ENCODE measurements around the gene LIF. TPM values are rescaled to one million over a fixed set of nuclear protein-coding genes. Genes with fewer than 3 reads are reported as not detected.

LIF gene
- total RNA-seq, 1 experiment from 2014 or later: 75.4 TPM

DNA sequence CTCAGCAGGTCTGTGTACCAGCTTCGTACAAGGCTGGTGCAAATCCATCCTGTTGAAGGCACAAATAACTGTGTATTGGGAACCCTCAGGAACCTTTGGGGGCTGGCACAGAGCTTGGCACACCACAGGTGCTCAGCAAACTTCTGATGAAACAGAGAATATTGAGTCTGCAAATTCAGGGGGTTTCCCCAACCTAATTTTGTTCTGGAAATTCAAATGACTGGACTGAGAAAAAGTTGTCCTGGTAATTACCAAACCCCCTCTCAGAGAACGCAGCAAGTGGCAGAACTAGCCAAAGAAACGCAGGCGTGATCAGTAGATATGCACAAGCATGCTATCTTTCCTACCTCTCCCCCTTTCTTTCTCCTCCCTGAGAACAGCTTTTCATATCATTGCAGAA is 47.6 kb downstream of the LIF start (continued):
- TF ChIP-seq, protein P1, sequence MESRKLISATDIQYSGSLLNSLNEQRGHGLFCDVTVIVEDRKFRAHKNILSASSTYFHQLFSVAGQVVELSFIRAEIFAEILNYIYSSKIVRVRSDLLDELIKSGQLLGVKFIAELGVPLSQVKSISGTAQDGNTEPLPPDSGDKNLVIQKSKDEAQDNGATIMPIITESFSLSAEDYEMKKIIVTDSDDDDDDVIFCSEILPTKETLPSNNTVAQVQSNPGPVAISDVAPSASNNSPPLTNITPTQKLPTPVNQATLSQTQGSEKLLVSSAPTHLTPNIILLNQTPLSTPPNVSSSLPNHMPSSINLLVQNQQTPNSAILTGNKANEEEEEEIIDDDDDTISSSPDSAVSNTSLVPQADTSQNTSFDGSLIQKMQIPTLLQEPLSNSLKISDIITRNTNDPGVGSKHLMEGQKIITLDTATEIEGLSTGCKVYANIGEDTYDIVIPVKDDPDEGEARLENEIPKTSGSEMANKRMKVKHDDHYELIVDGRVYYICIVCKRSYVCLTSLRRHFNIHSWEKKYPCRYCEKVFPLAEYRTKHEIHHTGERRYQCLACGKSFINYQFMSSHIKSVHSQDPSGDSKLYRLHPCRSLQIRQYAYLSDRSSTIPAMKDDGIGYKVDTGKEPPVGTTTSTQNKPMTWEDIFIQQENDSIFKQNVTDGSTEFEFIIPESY (IDR thresholded peaks at IDR 0.05; ENCODE audit: extremely low read depth, insufficient replicate concordance, low read length): no peak
- no peak for TF ChIP-seq SIN3A (IDR thresholded peaks at IDR 0.05; ENCODE audit: low read depth)
- TF ChIP-seq, protein P2, sequence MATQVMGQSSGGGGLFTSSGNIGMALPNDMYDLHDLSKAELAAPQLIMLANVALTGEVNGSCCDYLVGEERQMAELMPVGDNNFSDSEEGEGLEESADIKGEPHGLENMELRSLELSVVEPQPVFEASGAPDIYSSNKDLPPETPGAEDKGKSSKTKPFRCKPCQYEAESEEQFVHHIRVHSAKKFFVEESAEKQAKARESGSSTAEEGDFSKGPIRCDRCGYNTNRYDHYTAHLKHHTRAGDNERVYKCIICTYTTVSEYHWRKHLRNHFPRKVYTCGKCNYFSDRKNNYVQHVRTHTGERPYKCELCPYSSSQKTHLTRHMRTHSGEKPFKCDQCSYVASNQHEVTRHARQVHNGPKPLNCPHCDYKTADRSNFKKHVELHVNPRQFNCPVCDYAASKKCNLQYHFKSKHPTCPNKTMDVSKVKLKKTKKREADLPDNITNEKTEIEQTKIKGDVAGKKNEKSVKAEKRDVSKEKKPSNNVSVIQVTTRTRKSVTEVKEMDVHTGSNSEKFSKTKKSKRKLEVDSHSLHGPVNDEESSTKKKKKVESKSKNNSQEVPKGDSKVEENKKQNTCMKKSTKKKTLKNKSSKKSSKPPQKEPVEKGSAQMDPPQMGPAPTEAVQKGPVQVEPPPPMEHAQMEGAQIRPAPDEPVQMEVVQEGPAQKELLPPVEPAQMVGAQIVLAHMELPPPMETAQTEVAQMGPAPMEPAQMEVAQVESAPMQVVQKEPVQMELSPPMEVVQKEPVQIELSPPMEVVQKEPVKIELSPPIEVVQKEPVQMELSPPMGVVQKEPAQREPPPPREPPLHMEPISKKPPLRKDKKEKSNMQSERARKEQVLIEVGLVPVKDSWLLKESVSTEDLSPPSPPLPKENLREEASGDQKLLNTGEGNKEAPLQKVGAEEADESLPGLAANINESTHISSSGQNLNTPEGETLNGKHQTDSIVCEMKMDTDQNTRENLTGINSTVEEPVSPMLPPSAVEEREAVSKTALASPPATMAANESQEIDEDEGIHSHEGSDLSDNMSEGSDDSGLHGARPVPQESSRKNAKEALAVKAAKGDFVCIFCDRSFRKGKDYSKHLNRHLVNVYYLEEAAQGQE (IDR thresholded peaks at IDR 0.05; ENCODE audit: low read depth): no peak
- no peak for TF ChIP-seq YY1 (IDR thresholded peaks at IDR 0.05; ENCODE audit: extremely low read depth, insufficient replicate concordance, low read depth, low read length)

DNA sequence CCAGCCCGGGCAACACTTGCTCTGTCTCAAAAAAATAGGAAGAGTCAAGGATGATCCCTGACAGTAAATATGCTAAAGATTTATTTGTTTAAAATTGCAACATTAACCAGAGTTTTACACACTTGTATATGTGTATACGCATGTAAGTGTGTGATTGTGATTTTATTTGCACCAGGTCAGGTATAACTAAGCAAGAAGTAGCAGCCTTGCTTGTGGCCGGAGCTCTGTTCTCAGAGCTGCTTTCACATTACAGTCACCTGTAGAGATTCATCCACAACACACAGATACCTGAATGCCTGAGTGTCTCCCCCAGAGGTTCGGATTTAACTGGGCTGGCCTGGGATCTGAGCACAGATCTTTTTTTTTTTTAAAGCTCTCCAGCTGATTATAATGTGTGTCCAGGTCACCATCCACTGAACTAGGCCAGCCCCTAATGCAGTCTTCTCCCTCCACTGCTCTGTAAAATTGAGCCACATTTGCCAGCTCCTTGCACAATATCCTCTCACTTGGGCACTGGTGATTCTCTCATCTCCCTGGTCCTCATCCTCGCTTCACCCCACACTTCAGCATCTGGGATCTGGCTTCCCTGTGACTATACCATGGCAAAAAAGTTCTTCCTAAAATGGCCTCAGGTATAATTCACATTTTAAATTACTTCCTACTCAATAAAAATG is 48.3 kb downstream of the LIF start:
- DNase-seq (ENCODE audit: low read depth, low spot score) (no peak), ATAC-seq (no peak)
- peak overlapping the region; percentile 13; the same call in 1 of the 2 replicates for H3K9ac ChIP-seq (ENCODE audit: low read length)
- H2AFZ ChIP-seq (ENCODE audit: low read depth, low read length, poor library complexity, severe bottlenecking): no peak overlapping the region
- no peaks in the 10 kb centered on the region for H3K27me3 ChIP-seq (ENCODE audit: insufficient read depth, low read length)
- peaks cover 0 to 7% of the 10 kb centered on the region in 2 experiments; a peak in 1 of 4 replicates for H3K36me3 ChIP-seq (ENCODE audit: control insufficient read depth in 1 of 2, insufficient read depth in 2 of 2, low read length in 2 of 2)
- ChIA-PET RAD21 (ENCODE audit: low non-redundant PET in 1 of 2, low total read pairs in 2 of 2, uncharacterized antibody in 2 of 2, unreplicated experiment in 2 of 2) (no interaction called here), CTCF (no interaction called here), POLR2A (interaction anchor here (0.8 to 4.6 kb wide), 5 partner anchors 7 to 41 kb away, joined by 3 to 43 read pairs (median 6); no protein-coding TSS in a partner anchor)
- no peak overlapping the region for H3K4me2 ChIP-seq (ENCODE audit: low read length)
- H3K27ac ChIP-seq (ENCODE audit: low read depth, low read length): no peak overlapping the region
- BruUV-seq (replicated peaks): no TSS peak
- no peaks in the 10 kb centered on the region for H4K20me1 ChIP-seq (ENCODE audit: insufficient read depth)
- peaks cover 25 to 73% of the 10 kb centered on the region in 2 experiments for H3K4me1 ChIP-seq (ENCODE audit: control insufficient read depth in 1 of 2, insufficient read depth in 2 of 2, low read length in 2 of 2)
- intact Hi-C loops (cut with micrococcal nuclease): loop anchor here (5.0 kb wide), 1 partner anchor 54 kb away; no protein-coding TSS in a partner anchor
- H3K4me3 ChIP-seq (replicated peaks in 1 of 2; ENCODE audit: low read depth in 1 of 2, low read length in 2 of 2): no peak overlapping the region
- H3K79me2 ChIP-seq (ENCODE audit: insufficient read depth, low read length): no peaks in the 10 kb centered on the region
- no peaks in the 10 kb centered on the region for H3K9me2 ChIP-seq (ENCODE audit: insufficient read depth)
- peaks cover 0 to 9% of the 10 kb centered on the region in 2 experiments; a peak in 1 of 4 replicates for H3K9me3 ChIP-seq (ENCODE audit: control insufficient read depth in 1 of 2, insufficient read depth in 1 of 2, low read depth in 1 of 2, low read length in 2 of 2)
- no peak for TF ChIP-seq EZH2 (IDR thresholded peaks at IDR 0.05)
- no peak for TF ChIP-seq ELF1 (IDR thresholded peaks at IDR 0.05; ENCODE audit: borderline replicate concordance, low read depth)
- TF ChIP-seq, protein P1 (IDR thresholded peaks at IDR 0.05; ENCODE audit: extremely low read depth, insufficient replicate concordance, low read length): no peak
- TF ChIP-seq JUND (IDR thresholded peaks at IDR 0.05): no peak
- TF ChIP-seq, protein P3, sequence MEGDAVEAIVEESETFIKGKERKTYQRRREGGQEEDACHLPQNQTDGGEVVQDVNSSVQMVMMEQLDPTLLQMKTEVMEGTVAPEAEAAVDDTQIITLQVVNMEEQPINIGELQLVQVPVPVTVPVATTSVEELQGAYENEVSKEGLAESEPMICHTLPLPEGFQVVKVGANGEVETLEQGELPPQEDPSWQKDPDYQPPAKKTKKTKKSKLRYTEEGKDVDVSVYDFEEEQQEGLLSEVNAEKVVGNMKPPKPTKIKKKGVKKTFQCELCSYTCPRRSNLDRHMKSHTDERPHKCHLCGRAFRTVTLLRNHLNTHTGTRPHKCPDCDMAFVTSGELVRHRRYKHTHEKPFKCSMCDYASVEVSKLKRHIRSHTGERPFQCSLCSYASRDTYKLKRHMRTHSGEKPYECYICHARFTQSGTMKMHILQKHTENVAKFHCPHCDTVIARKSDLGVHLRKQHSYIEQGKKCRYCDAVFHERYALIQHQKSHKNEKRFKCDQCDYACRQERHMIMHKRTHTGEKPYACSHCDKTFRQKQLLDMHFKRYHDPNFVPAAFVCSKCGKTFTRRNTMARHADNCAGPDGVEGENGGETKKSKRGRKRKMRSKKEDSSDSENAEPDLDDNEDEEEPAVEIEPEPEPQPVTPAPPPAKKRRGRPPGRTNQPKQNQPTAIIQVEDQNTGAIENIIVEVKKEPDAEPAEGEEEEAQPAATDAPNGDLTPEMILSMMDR (IDR thresholded peaks at IDR 0.05 in 2 of 3, conservative IDR thresholded peaks at IDR 0.05 in 1 of 3; ENCODE audit: borderline replicate concordance in 1 of 3, insufficient read depth in 1 of 3, low read depth in 2 of 3, low read length in 2 of 3): no peak
- TF ChIP-seq TCF7L2 (IDR thresholded peaks at IDR 0.05; ENCODE audit: borderline replicate concordance, extremely low read depth, insufficient read depth, insufficient read length): no peak
- TF ChIP-seq POLR2AphosphoS5 (IDR thresholded peaks at IDR 0.05; ENCODE audit: low read depth, low read length): no peak
- TF ChIP-seq SRF (IDR thresholded peaks at IDR 0.05; ENCODE audit: low read depth): no peak
- no peak for TF ChIP-seq POLR2A (IDR thresholded peaks at IDR 0.05; ENCODE audit: borderline replicate concordance, extremely low read depth, insufficient read depth, insufficient read length)
- no peak for TF ChIP-seq ZNF274 (IDR thresholded peaks at IDR 0.05; ENCODE audit: low read depth, low read length)
